Calu3 (cell line): Measurements from ENCODE around the gene C6orf163. TPM values are rescaled to one million over a fixed set of nuclear protein-coding genes. Genes with fewer than 3 reads are reported as not detected.
A peak's percentile ranks its signal among the peaks of the same experiment; 100 is the strongest.

Experiments
- BruUV-seq: library from RNA; stranded (reverse); fragments of 400-500 nt; replicated peaks from 2 replicates; lab custom pipeline; 2021; lab: Mats Ljungman, UMichigan
- CTCF ChIA-PET: fragments of 300-600 bp; sonication (Branson Sonifier 250); formaldehyde crosslinking; loops from one replicate; lab custom pipeline; 2022; ENCODE audit warnings: antibody characterized with exemption; lab: Charles Lee
- DNase-seq: peaks from one replicate; pipeline ENCODE4 v3.0.0; 2022
- H3K27ac Mint-ChIP-seq: one replicate; pipeline ENCODE4 v1.8.0; 2022; ENCODE audit warnings: mixed read lengths; ENCODE audit not compliant: unreplicated experiment
- H3K27me3 Mint-ChIP-seq: one replicate; pipeline ENCODE4 v1.8.0; 2022; ENCODE audit warnings: mixed read lengths; ENCODE audit not compliant: unreplicated experiment
- H3K36me3 Mint-ChIP-seq: one replicate; pipeline ENCODE4 v1.8.0; 2022; ENCODE audit warnings: mild to moderate bottlenecking, moderate library complexity, mixed read lengths; ENCODE audit not compliant: insufficient read depth, unreplicated experiment
- H3K4me1 Mint-ChIP-seq: one replicate; pipeline ENCODE4 v1.8.0; 2022; ENCODE audit warnings: mild to moderate bottlenecking, low read depth, mixed read lengths; ENCODE audit not compliant: unreplicated experiment
- H3K4me3 Mint-ChIP-seq: one replicate; pipeline ENCODE4 v1.8.0; 2022; ENCODE audit warnings: mild to moderate bottlenecking, low read depth, moderate library complexity, mixed read lengths; ENCODE audit not compliant: unreplicated experiment
- H3K9me3 Mint-ChIP-seq: one replicate; pipeline ENCODE4 v1.8.0; 2022; ENCODE audit warnings: low read depth, mixed read lengths; ENCODE audit not compliant: unreplicated experiment
- intact Hi-C: fragments of 100-400 bp; cut with micrococcal nuclease; formaldehyde crosslinking; loops from one replicate; pipeline ENCODE4 v1.10.0; 2022; ENCODE audit not compliant: unreplicated experiment
- total RNA-seq: library from RNA; stranded (reverse); gene quantifications from 2 replicates; pipeline ENCODE4 v1.2.3, GENCODE V29; 2022
- TF ChIP-seq, protein P1 (sequence below): fragments of 200-600 bp; IDR thresholded peaks from one replicate; pipeline ENCODE4 v1.8.0; 2022; ENCODE audit warnings: antibody characterized with exemption; ENCODE audit not compliant: unreplicated experiment

Gene C6orf163
- total RNA-seq, 1 experiment from 2014 or later, result 5.9 TPM

DNA sequence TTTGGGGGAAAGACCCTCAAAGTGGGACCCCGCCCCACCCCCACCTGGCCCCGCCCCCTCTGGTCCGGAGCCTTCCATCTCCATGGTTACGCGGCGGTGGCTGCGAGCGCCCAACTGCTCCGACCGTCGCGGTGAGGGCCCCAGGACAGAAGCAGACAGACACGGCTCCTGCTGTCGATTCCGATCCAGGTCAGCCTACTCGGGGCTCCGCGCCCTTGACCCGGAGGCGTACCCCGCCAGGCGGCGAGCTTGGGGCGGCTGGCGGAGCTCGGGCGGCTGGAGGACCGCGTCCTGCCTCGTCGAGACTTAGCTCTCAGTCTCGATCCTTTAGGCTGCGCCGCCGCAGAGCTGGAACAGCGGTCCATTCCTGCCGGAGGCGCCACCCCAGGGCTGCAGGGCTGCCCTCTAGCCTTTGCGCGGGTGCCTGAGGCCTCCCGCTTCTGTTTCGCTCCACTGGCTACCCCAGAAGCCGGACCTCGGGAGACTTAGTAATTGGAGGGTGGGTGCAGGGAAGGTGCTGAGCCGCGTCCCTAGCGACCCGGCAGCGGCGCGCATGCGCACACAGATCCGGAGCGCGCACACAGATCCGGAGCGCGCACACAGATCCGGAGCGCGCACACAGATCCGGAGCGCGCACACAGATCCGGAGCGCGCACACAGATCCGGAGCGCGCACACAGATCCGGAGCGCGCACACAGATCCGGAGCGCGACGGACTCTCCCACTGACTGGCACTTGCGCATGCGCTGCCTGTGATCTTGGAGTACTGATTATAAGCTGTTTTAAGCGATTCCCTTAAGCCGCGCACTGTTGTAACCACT is 63.5 kb downstream of the C6orf163 start, which contains the start of gene CFAP206:
Gene CFAP206 (plus strand): TSS at position 72 of the 820 bp plus-strand sequence. CDS start 1,868 bp downstream, outside the sequence.
- no TSS peak for BruUV-seq
- CTCF ChIA-PET, result interaction anchor here (0.6 to 1.6 kb wide), 6 partner anchors 14 to 329 kb away, joined by 3 to 5 read pairs (median 4); no protein-coding TSS in a partner anchor
- peak; percentile 76 for DNase-seq
- Mint-ChIP-seq H3K4me3 (peak within 1 kb of the TSS; percentile 85), H3K36me3 (peaks cover 16% of the 10 kb centered on the region), H3K27me3 (peaks cover 14% of the 10 kb centered on the region), H3K4me1 (no peaks in the 10 kb centered on the region), H3K27ac (peak within 1 kb of the TSS; percentile 52), H3K9me3 (no peaks in the 10 kb centered on the region)
- TF ChIP-seq, protein P1, sequence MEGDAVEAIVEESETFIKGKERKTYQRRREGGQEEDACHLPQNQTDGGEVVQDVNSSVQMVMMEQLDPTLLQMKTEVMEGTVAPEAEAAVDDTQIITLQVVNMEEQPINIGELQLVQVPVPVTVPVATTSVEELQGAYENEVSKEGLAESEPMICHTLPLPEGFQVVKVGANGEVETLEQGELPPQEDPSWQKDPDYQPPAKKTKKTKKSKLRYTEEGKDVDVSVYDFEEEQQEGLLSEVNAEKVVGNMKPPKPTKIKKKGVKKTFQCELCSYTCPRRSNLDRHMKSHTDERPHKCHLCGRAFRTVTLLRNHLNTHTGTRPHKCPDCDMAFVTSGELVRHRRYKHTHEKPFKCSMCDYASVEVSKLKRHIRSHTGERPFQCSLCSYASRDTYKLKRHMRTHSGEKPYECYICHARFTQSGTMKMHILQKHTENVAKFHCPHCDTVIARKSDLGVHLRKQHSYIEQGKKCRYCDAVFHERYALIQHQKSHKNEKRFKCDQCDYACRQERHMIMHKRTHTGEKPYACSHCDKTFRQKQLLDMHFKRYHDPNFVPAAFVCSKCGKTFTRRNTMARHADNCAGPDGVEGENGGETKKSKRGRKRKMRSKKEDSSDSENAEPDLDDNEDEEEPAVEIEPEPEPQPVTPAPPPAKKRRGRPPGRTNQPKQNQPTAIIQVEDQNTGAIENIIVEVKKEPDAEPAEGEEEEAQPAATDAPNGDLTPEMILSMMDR, result no peak
- intact Hi-C loops, result no loop called here

DNA sequence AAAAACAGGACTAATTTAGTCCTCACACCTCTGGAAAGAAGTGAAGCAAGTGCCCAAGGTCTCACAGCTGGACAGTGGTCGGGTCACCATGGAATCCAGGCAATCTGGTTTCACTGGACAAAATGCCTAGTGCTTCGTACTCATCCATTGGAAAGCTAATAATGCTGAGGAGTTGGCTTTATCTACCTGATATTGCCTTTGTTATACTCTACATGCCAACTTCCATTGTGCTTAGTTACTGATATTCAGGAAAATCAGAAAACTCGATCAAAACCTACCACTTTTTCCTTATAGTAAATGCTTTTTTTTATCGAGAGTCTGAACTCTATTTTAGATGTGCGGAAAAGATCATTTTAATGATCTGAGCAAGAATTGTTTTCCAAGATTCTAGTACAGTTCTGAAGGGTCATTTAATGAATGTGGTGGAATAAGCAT is 64.1 kb downstream of the C6orf163 start:
- no peaks in the 10 kb centered on the region for H3K4me1 Mint-ChIP-seq
- peaks cover 14% of the 10 kb centered on the region for H3K27me3 Mint-ChIP-seq
- TF ChIP-seq, protein P1, result no peak
- peak overlapping the region; percentile 85 for H3K4me3 Mint-ChIP-seq
- H3K36me3 Mint-ChIP-seq, result peaks cover 16% of the 10 kb centered on the region
- intact Hi-C loops, result no loop called here
- DNase-seq, result no peak
- no TSS peak for BruUV-seq
- H3K27ac Mint-ChIP-seq, result peak overlapping the region; percentile 52
- CTCF ChIA-PET, result interaction anchor here (0.6 to 1.6 kb wide), 4 partner anchors 13 to 330 kb away, joined by 3 to 5 read pairs (median 4); no protein-coding TSS in a partner anchor
- no peaks in the 10 kb centered on the region for H3K9me3 Mint-ChIP-seq

Other genes starting within 250 kb of the C6orf163 start
- gene CGA, start 249.7 kb upstream of the C6orf163 start, total RNA-seq, result not detected in 2 replicates
- 41.6 and 44.6 TPM in 2 replicates for gene ZNF292, start 189.2 kb upstream of the C6orf163 start, total RNA-seq
- 15.1 and 19.0 TPM in 2 replicates for gene SMIM8, start 22.2 kb upstream of the C6orf163 start, total RNA-seq
- 0.47 TPM in 1 of 2 replicates, not detected in the other for gene GJB7, start 15.5 kb upstream of the C6orf163 start, total RNA-seq
- gene CFAP206, start 63.2 kb downstream of the C6orf163 start, total RNA-seq, result 0.14 and 0.24 TPM in 2 replicates
- 17.5 and 19.4 TPM in 2 replicates for gene SLC35A1, start 128.2 kb downstream of the C6orf163 start, total RNA-seq
- gene RARS2, start 245.2 kb downstream of the C6orf163 start, total RNA-seq, result 24.4 and 24.7 TPM in 2 replicates
- gene ORC3, start 245.3 kb downstream of the C6orf163 start, total RNA-seq, result 32.7 and 35.1 TPM in 2 replicates